ENCODE measurements around the gene B4GALT6.

- TF ChIP-seq EP300 (IDR thresholded peaks at IDR 0.05) = no peak
- TF ChIP-seq POLR2A (IDR thresholded peaks at IDR 0.05) = no peak
Observed at GRCh38 chr18:31603315-31603714, 81.1 kb downstream of the B4GALT6 start.
